HG03457 (cell line): ENCODE results near the gene IL1RAPL2.
"Not testable (repeated sequence)": the region's sequence is repeated elsewhere in the genome, so short reads cannot be mapped to it uniquely, and the experiment has no call there.

ENCODE experiments used
- ATAC-seq: cut with Tn5 transposase; IDR thresholded peaks from one replicate; pipeline ENCODE4 v1.9.1; 2021; ENCODE audit warnings: moderate number of reproducible peaks; ENCODE audit not compliant: unreplicated experiment

The IL1RAPL2 gene

DNA sequence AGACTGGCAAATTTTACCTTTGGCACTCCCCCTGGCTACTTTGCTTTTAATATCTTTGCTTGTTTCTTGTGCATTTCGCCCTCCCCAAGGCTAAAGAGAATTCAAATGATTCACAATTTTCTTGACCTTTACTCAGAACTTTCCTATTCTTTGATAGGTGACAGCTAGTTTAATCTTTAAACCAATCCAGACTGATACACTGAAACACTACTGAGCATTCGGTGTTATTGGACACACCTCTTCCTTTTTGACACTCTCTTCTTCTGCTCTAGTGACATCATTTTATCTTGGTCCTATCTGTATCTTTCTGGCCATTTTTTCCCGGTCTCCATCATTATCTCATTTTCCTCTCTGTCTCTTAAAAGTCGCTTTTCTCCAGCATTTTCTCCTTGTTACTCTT, 103.1 kb downstream of the IL1RAPL2 start:
- ATAC-seq = no peak

DNA sequence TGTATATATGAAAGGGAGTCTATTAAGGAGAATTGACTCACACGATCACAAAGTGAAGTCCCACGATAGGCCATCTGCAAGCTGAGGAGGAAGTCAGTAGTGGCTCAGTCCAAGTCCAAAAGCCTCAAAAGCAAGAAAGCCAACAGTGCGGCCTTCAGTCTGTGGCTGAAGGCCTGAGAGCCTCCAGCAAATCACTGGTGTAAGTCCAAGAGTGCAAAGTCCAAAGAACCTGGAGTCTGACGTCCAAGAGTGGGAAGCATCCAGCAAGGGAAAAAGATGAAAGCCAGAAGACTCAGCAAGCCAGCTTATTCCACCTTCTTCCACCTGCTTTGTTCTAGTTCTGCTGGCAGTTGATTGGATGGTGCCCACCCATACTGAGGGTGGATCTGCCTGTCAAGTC, 104.1 kb downstream of the IL1RAPL2 start:
- ATAC-seq = no peak

DNA sequence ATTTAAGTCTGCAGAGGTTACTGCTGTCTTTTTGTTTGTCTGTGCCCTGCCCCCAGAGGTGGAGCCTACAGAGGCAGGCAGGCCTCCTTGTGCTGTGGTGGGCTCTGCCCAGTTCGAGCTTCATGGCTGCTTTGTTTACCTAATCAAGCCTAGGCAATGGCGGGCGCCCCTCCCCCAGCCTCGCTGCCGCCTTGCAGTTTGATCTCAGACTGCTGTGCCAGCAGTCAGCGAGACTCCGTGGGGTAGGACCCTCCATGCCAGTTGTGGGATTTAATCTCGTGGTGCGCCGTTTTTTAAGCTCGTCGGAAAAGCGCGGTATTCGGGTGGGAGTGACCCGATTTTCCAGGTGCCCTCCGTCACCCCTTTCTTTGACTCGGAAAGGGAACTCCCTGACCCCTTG, 111.5 kb downstream of the IL1RAPL2 start:
- not testable (repeated sequence) for ATAC-seq

DNA sequence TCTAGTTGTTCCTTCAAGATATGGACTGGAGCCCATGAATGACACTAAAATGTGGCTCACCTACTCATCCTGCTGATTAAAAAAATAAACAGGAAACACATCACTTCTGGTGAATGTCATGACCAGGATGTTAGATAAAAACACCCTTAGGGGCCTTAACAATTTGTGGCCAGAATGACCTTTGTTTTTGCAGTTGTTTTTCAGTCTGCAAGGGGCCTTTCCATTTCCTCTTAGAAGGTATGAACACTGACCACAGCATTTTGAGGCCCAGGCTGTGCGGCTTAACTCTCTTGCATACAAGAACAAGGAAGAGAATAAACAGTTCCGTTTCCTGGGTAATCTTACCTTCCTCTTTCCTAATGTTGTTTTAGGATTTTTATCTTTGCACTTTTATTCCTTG, 113.2 kb downstream of the IL1RAPL2 start:
- ATAC-seq = no peak

DNA sequence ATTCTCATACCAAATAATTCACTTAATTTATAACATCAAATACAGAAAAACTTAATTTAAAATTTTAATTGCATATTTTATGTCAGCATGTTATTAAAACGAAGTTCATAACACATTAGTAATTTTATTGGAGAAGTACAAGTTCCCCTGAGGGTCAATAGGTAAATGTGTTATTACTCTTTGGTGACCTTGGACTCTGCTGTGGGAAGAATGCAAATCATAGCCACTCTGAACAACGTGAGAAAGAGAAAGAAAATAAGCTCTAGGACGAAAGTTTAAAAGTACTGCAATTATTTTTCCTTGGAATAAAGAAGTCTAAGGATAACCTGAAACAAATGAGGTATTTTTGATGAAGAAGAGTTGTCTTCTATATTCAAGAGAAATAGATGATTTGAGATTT, 115.2 kb downstream of the IL1RAPL2 start:
- no peak for ATAC-seq

DNA sequence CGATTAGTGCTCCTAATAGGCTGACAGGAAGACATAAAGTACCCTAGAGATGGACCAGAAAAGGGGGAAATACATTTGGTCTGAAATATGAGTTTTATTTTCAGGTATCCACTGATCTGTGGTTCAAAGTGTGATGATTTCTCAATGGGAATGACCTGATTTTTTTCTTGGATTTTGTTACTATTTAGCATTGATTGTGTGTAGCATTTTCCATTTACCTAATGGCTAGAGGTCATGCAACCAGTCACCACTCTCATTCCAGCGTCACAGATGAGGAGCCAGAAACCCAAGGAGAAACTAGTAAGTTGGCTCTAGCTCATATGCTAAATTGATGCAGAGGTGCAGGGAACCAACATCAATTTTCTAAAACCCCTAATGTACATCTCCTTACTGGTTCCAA, 118.1 kb downstream of the IL1RAPL2 start:
- ATAC-seq = no peak

DNA sequence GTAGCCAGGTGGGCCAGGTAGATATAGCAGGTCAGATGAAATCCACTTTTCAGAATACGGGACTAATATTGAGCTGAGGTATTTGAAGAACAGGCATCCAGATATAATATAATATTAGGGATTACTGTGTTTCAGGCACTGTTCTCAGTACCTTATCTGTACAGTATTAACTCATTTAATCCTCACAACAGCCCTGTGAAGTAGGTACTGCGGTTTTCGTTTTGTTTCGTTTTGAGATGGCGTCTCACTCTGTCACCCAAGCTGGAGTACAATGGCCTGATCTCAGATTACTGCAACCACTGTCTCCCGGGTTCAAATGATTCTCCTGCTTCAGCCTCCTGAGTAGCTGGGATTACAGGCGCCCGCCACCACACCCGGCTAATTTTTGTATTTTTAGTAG, 129.6 kb downstream of the IL1RAPL2 start:
- ATAC-seq = no peak

DNA sequence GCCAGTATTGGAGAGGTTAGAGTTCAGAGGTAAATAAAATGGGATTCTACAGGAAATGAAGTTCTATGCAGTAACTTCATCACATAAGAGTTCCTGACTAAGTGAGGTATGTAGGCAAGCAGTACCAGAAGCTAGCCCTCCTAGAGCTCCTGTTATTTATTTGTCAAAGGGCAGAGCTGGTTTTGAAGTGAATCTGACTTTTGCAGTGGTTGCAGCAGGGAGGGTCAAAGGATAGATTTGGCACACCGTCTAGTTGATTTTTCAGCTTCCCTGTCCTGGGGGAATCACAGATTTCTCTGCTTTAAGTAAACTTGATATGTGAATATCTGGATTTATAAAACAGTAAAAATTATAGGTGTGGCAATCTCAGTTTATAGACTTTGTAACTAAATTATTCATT, 130.7 kb downstream of the IL1RAPL2 start:
- ATAC-seq = no peak

DNA sequence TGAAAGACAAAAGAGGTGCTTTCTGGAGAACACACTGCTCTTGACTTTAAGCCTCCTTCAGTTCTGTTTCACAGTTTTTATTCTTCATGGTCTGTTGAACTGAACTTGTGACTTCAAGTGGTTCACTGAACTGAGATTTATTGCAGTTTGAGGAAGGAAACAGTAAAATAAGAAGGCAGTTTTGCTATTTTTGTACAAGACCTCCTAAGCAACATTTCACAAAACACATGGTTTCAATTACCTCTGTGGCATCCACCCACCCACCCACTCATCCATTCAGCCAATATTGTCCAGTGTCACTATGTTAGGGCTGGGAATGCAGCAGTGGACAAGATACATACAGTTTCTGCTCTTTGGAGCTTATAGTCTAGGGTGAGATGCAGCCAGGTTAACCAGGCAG, 131.3 kb downstream of the IL1RAPL2 start:
- ATAC-seq = no peak

DNA sequence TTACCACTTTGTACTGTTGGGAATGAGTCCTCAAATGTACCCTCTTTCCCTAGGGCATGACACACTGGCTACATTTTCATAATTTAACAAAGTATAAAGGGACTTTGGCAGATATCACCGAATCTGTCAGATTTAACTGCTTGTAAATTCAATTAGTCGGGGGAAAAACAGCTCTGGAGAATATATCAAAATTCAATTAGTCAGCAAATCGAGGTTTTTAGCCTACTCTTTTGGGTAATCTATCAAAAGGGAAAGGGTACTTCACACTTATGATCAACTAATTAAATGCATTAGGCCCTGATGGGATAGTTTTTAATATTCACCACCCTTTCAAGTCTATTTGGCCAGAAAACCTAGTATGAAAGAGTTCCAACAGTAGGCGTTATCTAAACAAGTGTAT, 141.0 kb downstream of the IL1RAPL2 start:
- ATAC-seq = no peak

DNA sequence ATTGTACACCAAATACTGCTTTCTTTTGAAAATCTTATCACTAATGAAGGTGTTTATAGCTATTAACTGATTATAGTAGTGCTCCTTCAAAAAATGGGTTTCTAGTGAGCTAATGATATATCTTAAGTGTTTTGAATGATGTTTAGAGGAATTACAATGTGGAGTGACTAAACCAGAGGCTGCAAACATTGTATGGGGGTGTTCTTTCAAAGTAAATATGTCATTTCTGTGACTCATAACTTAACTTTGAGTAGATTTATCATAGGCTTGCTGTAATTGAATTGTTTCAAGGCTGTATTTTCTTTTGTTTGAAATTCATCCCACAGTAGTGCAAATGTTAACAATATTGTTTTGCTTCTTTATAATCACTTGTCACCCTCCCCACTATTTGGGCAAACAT, 141.6 kb downstream of the IL1RAPL2 start:
- ATAC-seq = no peak

DNA sequence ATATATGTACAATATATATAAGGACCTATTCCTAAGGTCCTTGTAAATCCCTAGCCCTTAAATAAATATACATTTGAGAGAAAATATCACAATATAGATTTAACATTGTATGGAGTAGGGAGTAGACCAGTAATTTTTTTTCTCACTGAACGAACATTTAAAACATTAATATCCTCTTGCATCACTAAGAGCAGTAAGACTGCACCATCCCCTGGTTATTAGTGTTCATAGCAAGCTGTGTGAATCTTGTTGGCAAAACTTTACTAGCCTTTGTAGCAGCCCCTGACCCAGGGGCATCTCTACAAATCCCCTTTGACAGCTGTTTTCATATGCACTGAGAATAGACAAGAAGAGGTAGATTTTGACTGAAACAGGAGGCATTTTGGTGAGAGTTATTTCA, 146.5 kb downstream of the IL1RAPL2 start:
- no peak for ATAC-seq

DNA sequence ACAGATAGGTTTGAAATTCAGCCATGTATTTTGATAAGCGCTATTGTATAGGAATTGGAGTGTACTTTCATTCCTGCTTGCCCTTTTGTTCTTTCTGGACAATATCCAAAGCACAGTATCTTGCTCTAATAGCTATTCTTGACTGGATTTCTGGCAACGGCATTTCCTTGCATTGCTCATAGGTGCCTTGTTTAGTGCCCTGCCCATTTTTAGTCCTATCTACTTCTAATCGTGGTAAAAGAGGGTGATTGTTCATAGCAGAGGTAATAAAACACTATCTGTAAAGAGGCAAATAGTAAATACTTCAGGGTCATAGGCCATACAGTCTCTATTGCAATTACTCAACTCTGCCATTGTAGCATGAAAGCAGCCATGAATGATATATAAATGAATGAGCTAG, 155.9 kb downstream of the IL1RAPL2 start:
- no peak for ATAC-seq

DNA sequence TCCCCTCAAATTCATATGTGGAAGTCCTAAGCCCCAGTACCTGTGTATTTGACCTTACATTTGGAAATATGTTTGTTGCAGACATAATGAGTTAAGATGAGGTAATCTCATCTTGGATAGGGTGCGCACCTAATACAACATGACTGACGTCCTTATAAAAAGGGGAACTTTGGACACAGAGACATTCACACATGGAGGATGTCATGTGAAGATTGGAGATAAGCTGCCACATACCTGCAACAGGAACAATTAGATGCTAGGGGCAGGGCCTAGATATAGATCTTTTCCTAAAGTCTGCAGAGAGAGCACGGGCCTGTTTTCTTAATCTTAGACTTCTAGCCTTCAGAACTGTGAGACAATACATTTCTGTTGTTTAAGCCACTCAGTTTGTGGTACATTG, 162.5 kb downstream of the IL1RAPL2 start:
- no peak for ATAC-seq

DNA sequence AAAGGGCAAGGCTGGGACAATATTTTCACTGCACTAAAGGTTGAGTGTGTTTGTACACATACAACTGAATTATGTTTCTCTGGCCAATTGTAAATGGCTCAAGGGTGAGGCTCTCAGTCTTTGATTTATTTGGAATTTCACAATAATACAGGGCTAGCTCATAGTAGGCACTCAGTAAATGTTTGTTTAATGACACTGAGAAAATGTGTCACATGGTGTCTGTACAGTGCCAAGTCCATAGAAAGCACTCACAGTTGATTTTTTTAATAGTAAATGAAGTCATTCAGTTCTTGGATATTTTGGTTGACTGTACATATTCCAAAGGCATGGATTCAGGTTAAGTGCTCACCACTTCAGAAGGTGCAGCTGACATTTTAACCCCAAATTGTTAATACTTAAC, 176.4 kb downstream of the IL1RAPL2 start:
- ATAC-seq = no peak

DNA sequence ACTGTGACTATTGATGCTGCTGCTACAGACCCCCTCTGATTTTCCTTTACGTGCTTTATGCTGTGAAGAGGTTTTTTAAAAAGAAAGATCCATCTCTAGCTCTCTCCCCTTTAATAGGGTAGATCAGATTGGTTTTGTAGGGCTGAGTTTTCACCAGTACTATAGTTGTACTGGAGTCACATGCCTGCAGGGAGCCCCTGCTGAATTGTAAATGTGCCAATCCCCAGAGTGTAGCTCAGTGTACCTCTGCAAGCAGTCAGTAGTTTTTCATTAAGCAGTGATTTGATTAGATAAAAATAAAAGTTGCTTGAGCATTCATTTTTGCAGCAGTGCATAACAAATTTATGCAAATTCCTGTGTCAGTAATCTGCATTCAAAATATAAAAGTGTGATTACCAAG, 179.2 kb downstream of the IL1RAPL2 start:
- no peak for ATAC-seq

DNA sequence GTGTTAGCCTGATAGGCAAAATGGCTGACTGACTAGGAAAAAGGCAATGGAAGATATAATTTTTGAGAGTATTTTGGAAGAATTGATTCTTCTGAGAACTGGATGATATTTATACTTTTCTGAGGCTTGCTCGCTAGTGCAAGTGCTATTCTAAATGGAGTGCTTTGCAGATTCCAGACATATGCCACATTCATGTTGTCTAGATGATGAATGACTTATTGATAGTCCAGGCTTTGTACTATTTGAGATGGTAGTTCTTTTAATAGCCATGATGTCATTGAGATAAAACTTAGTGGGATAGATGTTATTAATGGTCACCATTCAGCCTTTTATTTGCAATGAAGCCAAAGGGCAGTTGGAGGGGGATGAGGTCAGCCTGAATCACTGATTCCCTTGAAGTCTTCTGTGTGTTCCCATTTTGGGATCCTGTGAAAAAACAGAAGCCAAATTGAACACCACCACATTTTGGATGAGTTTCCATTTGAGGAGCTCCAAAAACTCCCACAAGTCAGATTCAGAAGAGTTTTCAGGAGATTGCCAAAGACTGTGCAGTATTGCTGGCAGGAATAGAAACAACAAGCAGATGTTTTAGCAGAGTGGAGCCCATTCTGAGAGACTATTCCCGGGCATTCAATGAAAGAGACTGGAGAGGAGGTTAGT, 184.1 kb downstream of the IL1RAPL2 start:
- no peak for ATAC-seq

DNA sequence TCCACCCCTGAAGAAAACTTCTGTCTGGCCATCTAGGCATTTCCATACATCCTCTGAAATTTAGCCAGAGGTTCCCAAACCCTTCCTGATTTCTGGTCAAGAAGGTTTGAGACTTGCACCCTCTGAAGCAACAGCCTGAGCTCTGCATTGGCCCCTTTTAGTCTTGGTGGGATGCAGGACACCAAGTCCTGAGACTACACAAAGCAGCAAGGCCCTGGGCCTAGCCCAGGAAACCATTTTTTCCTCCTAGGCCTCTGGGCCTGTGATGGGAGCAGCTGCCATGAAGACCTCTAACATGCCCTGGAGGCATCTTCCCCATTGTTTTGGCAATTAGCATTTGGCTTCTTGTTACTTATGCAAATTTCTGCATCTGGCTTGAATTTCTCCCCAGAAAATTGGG, 196.6 kb downstream of the IL1RAPL2 start:
- no peak for ATAC-seq

DNA sequence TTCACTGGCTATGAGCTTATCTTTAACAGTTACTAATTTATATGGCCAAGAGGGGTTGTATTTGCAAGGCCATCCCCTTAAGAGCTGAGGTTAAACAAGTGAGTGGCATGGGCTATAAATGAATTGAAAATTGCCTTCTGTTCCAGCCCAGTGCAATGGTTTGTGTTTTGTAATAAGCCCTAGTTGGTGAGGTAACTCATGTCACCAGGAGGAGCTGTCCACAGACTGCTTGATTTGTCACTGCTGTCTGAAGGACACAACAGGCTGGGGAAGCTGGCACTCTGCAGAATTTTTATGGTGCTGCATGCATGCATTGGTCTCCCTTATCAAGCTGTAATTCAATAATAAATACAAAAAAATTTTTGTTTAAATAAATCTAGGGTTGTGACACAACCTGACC, 223.8 kb downstream of the IL1RAPL2 start:
- ATAC-seq = no peak

DNA sequence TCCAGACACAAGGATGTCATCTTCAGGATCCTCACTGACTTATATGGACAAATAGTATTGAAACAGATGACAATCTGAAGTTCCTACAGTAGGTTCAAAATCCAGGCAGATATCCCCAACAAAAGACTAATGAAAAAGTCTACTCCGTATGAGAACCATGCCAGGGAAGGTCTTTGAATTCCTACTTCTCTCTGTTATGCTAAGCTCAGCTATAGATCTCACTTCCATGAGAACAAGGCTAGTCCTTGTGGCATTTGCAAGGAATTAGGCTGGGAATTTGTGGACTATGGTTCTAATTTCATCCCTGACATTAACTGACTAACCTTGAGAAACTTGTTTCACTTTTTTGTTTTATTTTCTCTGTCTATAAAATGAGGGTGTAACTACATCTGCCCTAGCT, 229.8 kb downstream of the IL1RAPL2 start:
- no peak for ATAC-seq

DNA sequence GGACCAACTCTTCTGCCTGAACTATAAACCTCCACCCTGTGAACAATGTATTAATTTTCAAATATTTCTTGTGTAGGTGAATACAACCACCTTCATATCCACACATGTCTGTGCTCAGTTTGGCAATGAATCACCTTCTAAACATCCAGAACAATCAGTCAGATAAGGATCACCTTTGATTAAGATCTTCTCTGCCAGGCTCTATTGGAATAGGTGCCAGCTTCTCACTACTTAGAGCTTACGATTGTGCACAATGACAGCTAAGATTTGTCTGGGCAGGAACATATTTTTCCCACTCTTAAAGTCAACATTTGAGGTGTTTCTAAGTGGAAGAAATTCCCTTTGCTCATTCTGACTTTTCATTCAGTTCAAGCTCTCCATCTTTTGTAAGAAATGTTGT, 237.2 kb downstream of the IL1RAPL2 start:
- no peak for ATAC-seq

DNA sequence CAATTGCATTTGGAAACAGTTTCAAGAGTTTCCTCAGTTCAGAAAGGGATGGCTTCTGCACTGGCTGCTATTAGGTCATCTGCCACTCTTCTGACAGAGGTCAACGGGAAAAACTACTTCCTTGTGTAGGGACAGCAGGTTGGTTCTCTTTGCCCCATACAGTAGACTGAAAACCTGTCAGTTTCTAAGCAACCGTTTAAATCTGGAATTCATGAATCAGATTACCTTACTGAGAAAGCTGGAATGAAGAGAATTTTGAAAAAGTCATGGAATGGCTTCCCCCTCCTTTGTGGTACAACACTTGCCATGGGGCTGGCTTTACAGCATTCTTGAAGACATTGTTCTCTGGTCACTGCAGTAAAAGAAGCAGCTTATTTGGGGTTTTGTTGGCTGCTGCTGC, 240.3 kb downstream of the IL1RAPL2 start:
- ATAC-seq = no peak

DNA sequence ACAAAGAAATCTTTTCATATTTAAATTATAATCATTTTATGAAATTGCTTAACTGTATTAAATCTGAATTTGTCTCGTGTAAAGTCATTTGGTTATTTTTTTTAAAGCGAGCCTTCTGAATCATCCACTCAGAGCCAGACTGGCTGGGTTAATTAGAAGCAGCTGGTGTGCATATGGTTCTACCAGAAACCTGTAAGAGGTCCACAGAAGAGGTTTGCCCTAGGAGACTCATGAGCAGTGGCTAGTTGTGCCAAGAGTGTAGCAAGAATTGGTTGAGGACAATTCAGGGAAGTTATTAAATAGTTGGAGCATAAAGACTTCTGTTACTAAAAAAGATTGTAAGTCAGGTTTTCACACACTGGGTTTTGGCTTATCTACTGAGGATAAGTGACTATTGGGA, 267.4 kb downstream of the IL1RAPL2 start:
- no peak for ATAC-seq

DNA sequence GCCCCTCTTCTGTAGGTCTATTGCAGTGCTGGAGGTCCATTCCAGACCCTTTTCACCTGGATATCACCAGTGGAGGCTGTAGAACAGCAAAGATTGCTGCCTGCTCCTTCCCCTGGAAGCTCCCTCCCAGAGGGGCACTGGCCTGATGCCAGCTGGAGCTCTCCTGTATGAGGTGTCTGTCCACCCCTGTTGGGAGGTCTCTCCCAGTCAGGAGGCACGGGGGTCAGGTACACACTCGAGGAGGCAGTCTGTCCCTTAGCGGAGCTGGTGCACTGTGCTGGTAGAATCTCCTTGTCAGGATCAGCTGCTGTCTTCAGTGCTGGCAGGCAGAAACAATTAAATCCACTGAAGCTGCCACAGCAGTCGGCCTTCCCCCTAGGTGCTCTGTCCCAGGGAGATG, 276.6 kb downstream of the IL1RAPL2 start:
- ATAC-seq = no peak
